ENCODE data around the gene CDHR3. TPM values are rescaled to one million over a fixed set of nuclear protein-coding genes. Genes with fewer than 3 reads are reported as not detected.

The CDHR3 gene
- total and polyA plus RNA-seq, 3 donors from 2014 or later = 3.8 to 8.5 (median 7.5) TPM

GRCh38 chr7:106018566-106019469, 55.8 kb downstream of the CDHR3 start:
- no peaks in the 10 kb centered on the region for H3K27me3 ChIP-seq
- no peaks in the 10 kb centered on the region for H3K9me3 ChIP-seq
- WGBS, 2 donors = 84 to 85% methylated on average over 13 to 14 of the region's 14 CpGs
- intact Hi-C loops (cut with DNase I; ENCODE audit: low total_unique reads) = loop anchor here (10.0 kb wide), 1 partner anchor 254 kb away; no protein-coding TSS in a partner anchor
- no peak overlapping the region for H3K4me3 ChIP-seq
- H3K4me1 ChIP-seq = no peaks in the 10 kb centered on the region
- no peak for DNase-seq
- H3K27ac ChIP-seq = no peak overlapping the region
- H3K36me3 ChIP-seq (ENCODE audit: low read depth, missing control alignments) = no peaks in the 10 kb centered on the region
- TF ChIP-seq CTCF (IDR thresholded peaks at IDR 0.05) (no peak), POLR2A (IDR thresholded peaks at IDR 0.05) (no peak)

- H3K4me3 ChIP-seq = no peak overlapping the region
- H3K36me3 ChIP-seq (ENCODE audit: low read depth, missing control alignments) = no peaks in the 10 kb centered on the region
- no peaks in the 10 kb centered on the region for H3K4me1 ChIP-seq
- no peaks in the 10 kb centered on the region for H3K9me3 ChIP-seq
- TF ChIP-seq CTCF (IDR thresholded peaks at IDR 0.05) (no peak), POLR2A (IDR thresholded peaks at IDR 0.05) (no peak)
- H3K27me3 ChIP-seq = no peaks in the 10 kb centered on the region
- intact Hi-C loops (cut with DNase I; ENCODE audit: low total_unique reads) = loop anchor here (10.0 kb wide), 1 partner anchor 255 kb away; no protein-coding TSS in a partner anchor
- 94% methylated on average over 2 of the region's 2 CpGs for WGBS, 2 donors
- no peak overlapping the region for H3K27ac ChIP-seq
- DNase-seq = no peak
Measured at GRCh38 chr7:106019470-106019820, 56.4 kb downstream of the CDHR3 start.

- H3K4me3 ChIP-seq = no peak overlapping the region
- TF ChIP-seq POLR2A (IDR thresholded peaks at IDR 0.05) = no peak
- no peak for TF ChIP-seq CTCF (IDR thresholded peaks at IDR 0.05)
- H3K36me3 ChIP-seq (ENCODE audit: low read depth, missing control alignments) = no peaks in the 10 kb centered on the region
- no peaks in the 10 kb centered on the region for H3K9me3 ChIP-seq
- intact Hi-C loops (cut with DNase I; ENCODE audit: low total_unique reads) = no loop called here
- no peaks in the 10 kb centered on the region for H3K27me3 ChIP-seq
- no peak for DNase-seq
- H3K27ac ChIP-seq = no peak overlapping the region
- 76 to 79% methylated on average over 11 of the region's 11 CpGs for WGBS, 2 donors
- H3K4me1 ChIP-seq = no peaks in the 10 kb centered on the region
Measured at GRCh38 chr7:106021151-106022067, 58.3 kb downstream of the CDHR3 start.

- 92 to 93% methylated on average over 8 of the region's 8 CpGs for WGBS, 2 donors
- Histone ChIP-seq H3K27me3 (no peaks in the 10 kb centered on the region), H3K36me3 (ENCODE audit: low read depth, missing control alignments) (no peaks in the 10 kb centered on the region), H3K4me3 (no peak overlapping the region), H3K9me3 (no peaks in the 10 kb centered on the region), H3K4me1 (no peaks in the 10 kb centered on the region), H3K27ac (no peak overlapping the region)
- no peak for DNase-seq
- no peak for TF ChIP-seq POLR2A (IDR thresholded peaks at IDR 0.05)
- no peak for TF ChIP-seq CTCF (IDR thresholded peaks at IDR 0.05)
- intact Hi-C loops (cut with DNase I; ENCODE audit: low total_unique reads) = no loop called here
Measured at GRCh38 chr7:106022193-106022821, 59.2 kb downstream of the CDHR3 start.
